Tongue (tissue), 2 donors: Measurements from ENCODE around the gene SPSB1. TPM values are rescaled to one million over a fixed set of nuclear protein-coding genes. Genes with fewer than 3 reads are reported as not detected.
"Not testable (repeated sequence)": the region's sequence is repeated elsewhere in the genome, so short reads cannot be mapped to it uniquely, and the experiment has no call there.

Experiments used
- DNase-seq: peaks from one replicate; pipeline ENCODE4 v3.0.0-alpha.2; 2015
- total RNA-seq: library from RNA; depleted of rRNA; stranded (reverse); fragments of >200 nt; gene quantifications from one replicate; pipeline ENCODE4 v1.2.3, GENCODE V29; 2014

Gene SPSB1
- total RNA-seq, 1 donor from 2014 or later, result 23.3 TPM

DNA sequence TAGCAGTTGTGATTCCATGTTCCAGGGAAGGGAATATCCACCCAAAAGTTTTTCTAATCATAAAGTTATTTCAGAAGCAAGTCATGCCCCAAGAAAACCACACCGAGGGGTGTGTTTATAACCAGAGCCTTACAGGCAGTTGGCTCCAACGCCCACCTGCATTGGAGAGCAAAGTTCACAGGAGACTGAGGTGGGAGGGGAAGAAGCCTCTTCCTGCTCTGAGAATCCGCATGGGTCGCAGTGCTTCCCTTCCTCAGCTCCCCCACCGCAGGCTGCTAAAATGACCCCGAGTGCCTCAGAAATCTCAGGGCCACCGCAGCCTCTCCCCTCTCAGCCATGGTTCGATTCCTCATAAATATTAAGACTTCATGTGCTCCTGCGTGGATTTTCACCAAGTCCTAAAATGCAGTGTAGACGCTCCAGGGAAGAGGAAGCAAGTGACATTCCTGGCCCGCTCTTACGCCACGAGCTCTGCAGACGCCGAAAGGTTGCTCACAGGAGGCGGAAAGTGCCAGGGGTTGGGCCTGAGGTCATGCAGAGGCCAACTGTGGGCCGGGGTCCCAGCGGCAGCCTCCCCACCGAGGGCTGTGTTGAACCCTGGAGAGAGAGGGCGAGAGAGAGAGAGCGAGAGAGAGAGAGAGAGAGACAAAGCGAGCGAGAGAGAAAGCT, 13.4 kb upstream of the SPSB1 start:
- no peak for DNase-seq

DNA sequence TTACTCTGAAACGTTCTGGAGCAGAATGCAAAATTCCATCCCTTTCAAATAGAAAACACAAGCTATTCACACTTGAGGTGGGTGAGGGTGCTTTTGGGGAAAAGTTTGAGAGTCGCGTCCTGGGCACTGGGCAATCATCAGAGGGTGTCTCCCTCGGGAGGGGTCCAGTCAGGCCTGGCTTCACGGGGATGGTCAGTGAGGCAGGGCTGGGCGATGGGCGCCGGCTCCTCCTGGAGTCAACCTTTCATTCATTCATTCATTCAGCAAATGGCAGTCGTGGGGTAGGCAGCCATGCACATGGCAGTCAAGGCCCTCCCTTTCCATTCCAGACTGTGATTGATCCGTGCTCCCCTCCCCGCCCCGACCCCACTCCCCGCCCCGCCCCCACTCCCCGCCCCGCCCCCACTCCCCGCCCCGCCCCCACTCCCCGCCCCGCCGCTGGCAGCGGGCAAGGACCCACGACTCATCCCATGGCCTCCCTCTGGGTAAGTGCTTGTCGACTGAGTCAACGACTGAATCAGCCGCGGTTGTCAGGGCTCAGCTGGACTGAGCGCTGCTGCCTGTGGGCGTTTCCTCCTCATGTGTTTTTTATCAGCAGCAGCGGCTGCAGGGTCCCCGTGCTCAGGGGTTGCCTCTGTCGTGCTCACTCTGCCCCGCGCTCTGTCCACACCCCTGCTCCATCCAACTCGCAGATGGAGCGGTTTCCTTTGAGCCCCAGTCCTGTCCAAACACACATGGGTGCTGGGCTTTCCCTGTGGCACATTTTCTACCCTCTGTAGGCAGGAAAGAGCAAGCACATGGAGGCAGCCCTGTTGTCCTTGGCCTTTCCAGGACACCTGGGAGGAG, 12.5 kb upstream of the SPSB1 start:
- peak; percentile 57 for DNase-seq

DNA sequence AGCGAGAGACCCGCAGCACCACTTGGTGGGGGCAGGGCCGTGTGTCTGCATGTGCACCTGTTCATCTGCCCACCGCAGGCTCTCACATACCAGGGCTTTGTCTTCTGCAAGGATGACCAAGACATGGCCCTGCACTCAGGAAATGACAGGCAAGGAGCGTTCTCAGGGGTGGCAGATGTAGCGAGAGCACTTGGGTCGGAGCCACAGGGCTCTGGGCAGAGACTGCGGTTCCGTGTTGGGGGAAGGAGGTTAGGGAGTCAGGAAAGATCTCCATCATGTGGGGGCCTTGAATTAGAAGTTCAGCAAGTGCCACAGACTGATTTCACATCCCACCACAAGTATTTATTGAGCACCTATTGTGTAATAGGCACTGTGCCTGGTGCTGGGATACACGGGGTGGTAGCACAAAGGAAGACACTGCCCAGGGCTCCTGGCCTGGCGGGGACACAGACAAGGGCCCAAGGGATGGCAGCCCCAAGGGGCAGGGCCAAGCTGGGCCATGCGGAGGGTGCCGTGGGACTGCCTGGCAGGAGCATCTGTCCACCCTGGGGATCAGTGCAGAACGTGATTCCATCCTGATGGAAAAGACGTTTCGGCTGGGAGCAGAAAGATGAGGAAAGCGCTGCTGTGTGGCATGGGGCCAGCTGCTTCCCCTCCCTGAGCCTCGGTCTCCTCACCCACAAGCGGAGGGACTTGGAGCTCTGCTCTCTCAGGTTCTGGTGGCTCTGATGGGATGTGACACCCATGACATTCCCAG, 11.4 kb upstream of the SPSB1 start:
- no peak for DNase-seq

DNA sequence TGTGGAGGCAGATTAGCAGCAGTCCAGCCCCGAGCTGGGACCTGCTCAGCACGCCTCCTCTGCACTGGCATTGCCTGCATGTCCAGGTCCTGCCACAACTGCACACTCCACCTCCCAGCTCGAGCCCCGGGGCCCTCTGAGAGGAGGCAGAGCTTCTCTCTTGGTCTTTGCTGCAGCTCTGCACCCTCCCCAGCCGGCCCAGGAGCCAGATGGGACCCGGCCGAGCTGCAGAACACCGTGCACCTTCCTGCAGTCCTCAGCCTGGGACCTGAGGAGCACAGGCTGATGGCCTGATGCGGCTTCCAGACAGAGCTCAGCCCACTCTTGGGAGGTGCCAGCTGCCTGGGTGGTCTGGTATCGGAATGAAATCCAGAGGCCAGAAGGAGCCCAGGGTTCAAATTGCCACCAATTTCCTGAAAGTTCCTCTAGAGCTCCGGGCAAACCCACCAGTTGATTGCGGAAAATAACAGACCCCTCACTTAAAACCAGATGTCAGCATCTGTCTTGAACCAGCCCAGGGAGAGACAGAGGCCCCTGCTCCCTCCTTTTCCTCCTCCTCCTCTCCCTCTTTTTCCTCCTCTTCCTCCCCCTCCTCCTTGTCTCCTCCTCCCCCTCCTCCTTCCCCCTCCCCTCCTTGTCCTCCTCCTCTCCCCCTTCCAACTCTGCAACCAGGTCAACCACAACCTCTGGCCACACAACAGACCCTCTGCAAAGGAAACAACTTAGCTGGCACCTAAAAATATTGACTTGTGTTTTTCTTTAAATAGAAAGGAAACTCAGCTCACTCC, 10.6 kb upstream of the SPSB1 start:
- DNase-seq, result peak; percentile 40

DNA sequence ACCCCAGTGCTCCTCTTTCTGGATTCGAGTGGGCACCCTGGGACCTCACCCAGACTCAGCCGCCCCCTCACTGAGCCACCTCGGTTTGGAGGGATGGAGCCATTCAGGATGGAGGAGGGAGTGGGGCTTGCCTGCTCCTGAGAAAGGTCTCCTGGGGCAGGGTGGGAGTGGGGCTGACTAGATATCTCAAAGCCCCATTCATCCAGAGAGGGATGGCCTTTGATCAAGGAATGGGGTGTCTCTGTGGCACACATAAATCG, 10.1 kb upstream of the SPSB1 start:
- no peak for DNase-seq

DNA sequence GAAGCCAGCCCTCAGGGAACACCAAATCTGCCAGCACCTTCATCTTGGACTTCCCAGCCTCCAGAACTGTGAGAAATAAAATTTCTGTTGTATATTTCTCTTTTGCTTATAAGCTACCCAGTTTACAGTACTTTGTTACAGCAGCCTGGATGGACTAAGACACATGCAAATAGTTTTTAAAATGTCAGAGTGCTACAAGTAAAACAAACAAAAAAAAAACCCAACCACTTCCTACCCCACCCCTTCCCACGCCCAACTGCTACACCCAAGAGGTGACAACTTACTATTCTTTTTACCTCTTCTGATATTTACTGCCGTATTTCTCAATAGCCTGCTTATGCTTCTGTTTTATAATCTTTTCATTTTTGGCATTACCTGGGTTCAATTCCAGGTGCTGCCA, 8.6 kb upstream of the SPSB1 start:
- no peak for DNase-seq

DNA sequence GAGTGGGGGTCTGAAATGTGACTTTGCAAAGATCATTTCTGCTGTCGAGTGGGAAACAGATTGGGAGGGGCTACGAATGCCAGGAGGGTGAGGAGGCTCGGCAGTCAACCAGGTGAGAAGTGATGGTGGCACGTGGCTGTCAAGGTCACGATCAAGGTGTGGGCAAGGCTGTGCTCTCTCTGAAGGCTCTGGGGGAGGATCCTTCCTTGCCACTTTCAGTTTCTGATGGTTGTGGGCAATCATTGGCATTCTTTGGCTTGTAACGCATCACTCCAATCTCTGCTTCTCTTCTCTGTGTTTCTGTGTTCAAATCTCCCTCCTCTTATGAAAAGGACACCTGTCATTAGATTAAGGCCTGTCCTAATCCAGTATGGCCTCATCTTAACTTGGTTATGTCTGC, 6.1 kb upstream of the SPSB1 start:
- DNase-seq, result no peak

DNA sequence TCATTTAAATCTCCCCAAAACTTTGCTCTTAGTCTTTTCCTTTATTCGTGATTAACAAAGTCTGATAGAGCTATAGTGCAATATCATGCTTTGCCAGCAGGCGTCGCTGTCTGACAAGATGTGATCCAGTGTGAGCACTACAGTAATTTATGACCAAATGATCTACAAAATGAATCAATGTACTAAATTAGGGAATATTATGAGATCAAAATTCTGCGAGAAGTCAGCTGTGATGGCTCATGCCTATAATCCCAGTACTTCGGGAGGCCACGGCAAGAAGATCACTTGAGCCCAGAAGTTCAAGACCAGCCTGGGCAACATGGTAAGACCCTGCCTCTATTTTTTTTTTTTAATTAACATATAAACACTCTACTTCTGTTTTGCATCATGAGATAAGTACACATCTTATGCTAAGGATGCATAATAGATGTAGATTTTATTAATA, 3.6 kb upstream of the SPSB1 start:
- DNase-seq, result peak; percentile 70

DNA sequence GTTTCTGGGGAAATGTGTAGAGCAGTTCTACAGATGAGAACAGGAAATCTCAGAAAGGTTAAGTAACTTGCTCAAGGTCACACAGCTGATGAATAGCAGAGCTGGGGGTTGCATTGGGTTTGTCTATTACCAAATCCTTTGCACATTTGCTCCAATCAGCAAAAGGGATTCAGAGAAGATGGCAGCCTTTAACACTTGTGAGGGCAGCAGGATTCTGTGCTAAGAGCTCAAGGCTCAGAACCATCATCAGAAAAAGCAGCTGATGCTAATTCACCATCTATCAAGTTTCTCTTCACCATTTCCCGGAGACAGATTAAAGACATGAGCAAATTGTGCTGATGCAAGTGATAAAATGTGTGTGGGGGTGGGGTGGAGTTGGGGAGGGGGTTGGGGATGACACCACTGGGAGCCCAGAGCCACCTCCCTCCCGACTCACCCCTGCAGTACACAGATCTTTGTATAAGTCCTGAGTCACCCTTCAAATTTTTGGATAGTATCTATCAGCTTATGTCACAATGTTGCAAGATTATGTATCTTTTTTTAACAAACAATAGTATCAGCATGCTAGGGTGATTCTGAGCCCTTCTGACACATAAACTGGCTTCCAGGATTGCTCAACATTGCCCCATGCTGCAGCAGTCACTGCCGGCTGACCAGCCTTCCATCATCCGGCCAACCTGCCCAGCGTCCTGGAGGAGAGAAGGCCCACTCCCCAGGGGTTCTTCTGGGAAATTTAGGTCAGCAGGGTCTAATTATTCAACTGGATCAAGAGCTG, 2.8 kb upstream of the SPSB1 start:
- DNase-seq, result no peak

DNA sequence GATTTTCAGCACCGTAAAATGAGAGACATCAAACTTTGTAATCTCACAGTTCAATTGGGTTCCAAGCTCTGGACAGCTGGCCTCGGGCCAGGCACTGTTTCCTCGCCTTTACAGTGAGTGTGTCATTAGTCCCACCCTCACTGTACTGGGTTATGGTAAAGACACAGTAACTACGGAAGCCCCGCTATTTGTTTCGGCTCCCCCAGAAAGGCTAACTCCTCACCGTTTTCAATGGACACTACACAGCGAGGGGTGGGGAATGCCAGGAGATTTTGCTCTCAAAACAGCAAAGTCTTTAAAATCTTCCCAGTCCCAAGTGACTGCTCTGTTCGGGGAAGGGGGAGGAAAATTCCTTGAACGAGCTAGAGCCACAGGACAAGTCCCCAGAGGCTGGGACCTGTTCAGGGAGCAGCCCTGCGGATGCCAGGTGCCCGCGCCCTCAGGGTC, 757 bp upstream of the SPSB1 start:
- DNase-seq, result peak; percentile 80

DNA sequence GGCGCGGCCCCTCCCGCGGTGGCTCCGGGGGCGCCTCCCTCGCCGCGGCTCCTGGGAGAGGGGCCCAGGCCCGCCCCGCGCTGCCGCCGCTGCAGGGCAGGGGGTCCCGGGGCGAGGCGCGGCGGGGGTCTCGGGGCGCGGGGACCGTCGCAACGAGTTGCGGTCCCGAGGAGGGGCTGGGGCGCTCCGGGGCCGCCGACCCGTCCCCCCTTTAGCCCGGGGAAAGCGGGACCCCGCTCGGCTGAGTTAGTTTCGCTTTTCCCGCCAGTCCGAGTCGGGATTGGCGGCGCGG, 493 bp downstream of the SPSB1 start:
- no peak for DNase-seq

DNA sequence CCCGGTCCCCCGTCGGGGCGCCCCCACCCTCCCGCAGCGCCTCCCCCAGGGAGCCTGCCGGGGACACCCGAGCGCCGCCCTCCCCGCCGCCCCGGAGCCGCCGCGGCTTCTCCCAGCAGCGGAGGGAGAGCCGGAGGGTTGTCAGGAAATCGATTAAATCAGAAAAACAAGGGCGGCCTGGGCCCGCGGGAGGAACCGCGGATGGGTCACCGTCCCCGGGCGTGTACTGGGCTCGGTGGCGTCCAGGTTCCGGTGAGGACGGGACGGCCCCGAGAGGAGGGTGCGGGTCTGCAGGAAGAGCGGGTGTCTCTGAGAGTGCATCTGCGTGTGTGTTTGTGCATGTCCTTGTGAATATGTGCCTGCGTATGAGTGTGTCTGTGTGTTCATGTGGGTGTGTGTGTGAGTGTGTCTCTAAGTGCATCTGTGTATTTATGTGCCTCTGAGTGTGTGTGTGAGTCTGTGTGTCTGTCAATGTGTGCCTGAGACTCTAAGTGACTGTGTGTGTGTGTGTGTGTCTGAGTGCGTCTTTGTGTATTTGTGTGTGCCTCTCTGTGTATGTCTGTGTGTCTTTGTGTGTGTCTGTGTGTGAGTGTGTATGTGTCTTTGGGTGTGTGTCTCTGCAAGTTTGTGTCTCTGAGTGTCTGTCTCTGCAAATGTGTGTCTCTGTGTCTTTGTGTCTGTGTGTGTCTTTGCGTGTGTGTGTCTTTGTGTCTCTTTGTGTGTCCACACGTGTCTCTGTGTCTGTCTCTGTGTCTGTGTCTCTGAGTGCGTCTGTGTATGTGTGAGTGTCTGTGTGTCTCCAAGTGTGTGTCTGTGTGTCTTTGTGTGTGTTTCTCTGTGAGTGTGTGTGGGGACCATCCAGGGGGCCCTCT, 1.1 kb downstream of the SPSB1 start:
- DNase-seq, result no peak

DNA sequence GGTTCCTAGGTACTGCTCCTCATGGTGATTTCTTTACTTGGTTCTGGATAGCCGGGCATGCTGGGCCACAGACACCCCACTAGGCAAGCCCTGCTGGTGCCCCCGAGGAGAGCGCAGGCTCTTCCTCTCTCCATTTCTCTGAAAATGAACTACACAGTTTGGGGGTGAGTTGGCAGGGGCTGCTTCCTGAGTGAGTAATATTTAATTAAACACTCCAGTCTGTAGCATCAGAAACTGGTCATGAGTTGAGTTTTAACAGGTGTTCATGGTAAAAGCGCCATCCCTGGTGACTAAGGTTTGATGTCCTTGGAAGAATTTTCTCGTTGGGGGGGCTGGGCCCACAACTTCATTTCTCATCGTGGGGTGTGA, 1.7 kb downstream of the SPSB1 start:
- no peak for DNase-seq

DNA sequence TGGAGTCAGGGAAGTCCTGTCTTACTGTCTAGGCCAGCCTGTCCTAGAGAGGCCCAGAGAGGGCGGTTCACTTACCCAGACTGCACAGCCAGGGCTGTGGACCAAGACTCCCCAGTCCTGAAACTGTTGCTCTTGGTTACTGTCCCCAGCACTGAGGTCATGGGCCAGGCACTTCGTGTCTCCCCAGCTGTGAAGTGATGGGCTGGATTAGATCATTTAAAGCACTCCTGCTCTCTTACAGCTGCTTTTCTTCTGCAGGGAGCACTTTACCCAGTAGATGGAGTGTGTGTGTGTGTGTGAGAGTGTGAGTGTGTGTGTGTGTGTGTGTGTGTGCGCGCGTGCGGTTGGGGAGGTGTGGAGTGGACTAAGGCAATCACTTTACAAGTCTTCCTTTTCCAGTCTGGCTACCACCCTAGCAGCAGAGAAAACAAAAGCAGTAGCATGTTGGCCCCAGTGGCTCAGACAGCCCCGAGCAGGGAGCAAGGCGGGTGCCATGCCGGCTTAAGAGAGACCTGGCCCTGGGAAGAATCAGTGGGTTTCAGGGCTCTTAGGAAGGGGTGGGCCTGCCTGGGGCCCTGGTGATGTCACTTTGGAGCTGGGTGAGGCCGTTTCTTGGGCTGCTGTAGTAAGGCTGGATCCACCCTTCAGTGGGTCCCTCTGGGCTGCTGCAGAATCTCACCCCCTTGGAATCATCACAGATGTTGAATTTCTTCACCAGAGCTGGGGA, 2.4 kb downstream of the SPSB1 start:
- peak; percentile 64 for DNase-seq

DNA sequence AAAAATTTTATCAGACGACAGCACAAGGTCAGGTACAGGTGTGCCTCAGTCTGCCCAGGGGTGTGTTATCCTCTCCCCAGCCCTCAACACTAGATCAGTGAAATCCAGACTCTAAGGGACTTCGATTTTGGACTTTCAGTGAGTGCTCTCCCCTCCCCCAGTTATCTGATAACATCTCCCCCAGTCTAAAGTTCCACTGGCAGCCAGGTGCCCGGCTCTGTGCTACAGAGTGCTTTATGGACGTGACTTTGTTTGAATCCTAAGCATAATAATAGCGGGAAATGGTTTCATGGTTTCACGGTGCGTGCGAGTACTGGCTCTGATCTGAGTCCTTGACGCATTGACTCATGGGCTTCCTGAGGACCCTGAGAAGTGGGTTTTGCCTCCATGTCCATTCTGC, 3.2 kb downstream of the SPSB1 start:
- no peak for DNase-seq

DNA sequence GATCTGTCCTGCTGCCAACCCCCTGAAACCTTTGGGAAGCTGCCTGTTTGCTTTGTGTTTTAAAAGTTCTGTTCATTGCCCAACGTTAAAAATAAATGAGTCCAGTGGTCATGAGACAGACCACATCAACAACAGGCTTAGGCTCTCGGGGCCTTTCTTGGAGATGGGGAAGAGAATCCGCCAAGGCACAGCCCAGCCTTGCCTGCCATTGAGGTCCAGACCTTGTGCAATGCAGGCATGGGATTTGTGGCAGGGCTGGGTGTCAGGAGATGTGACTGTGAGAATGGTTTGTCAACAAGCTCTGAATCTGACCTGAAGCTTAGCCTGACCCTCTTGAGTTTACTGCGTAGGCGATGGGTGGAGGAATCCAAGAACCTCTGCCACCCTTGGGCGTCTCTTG, 4.2 kb downstream of the SPSB1 start:
- no peak for DNase-seq

DNA sequence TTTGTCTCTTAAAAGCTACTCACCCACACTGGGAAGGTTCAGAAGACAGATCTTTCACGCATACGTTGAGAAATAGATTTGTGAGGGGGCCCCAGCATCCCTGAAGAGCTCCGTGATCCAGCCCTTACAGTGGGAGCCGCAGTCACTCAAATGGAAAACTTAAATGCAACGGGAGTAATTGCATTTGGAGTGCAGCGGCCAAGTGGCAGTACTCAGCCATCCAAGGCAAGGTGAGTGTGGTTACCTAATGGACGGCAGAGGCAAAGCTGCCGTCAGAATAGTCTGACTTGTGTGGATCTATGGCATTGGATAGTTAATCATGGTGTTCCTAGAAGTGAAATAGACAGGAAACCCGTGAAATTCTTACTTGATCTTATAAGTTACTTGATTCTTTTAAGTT, 5.1 kb downstream of the SPSB1 start:
- no peak for DNase-seq

DNA sequence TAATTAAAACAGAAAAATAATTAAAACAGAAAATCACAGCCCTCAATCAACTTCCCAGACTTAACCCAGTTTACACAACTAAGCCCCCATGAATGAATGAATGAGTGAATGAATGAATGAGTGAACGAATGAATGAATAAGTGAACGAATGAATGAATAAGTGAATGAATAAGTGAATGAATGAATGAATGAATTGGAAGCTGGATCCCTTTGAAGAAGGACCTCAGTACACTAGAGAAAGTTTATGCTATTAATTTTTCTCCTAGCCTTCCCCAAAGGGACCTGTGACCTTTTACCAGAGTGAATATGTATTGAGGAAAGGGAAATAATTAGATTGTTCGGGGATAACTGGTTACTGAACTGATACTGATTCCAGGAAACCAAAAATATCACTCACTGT, 5.6 kb downstream of the SPSB1 start:
- DNase-seq, result no peak

DNA sequence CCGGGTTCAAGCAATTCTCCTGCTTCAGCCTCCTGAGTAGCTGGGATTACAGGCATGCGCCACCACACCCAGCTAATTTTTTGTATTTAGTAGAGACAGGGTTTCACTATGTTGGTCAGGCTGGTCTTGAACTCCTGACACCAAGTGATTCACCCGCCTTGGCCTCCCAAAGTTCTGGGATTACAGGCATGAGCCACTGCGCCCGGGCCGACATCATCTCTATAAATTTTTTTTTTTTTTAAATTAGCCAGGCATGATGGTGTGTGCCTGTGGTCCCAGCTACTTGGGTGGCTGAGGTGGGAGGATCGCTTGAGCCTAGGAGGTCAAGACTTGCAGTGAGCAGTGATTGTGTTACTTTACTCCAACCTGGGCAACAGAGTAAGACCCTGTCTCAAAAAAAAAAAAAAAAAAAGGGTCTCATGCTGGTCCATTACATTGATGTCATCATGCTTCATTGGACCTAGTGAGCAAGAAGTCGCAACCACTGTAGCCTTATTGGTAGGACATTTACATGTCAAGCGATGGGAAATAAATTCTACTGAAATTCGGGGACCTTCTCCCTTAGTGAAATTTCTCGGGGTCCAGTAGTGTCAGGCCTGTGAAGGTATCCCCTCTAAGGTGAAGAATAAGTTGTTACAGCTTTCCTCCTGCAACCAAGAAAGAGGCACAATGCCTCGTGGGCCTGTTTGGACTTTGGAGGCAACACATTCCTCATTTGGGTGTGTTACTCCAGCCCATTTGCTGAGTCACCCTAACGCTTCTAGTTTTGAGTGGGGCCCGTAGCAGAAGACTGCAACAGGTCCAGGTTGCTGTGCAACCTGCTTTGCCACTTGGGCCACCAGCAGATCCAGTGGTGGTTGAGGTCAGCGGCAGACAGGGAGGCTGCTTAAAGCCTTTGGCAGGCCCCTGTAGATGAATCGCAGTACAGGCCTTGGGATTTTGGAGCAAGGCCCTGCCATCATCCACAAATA, 7.2 kb downstream of the SPSB1 start:
- DNase-seq, result not testable (repeated sequence)
